ENCODE data around the gene DOCK1. TPM values are rescaled to one million over a fixed set of nuclear protein-coding genes. Genes with fewer than 3 reads are reported as not detected.
A peak's percentile ranks its signal among the peaks of the same experiment; 100 is the strongest.
"Not testable (repeated sequence)": the region's sequence is repeated elsewhere in the genome, so short reads cannot be mapped to it uniquely, and the experiment has no call there.

DOCK1 gene
- total RNA-seq, 2 donors from 2014 or later = 1.1 TPM

GRCh38 chr10:126893206-126893605 lies 12.0 kb upstream of the DOCK1 start:
- DNase-seq (ENCODE audit: low spot score in 2 of 2) (no peak), ATAC-seq (no peak)
- Mint-ChIP-seq H3K27ac (no peak overlapping the region), H3K36me3 (peaks cover 5 to 7% of the 10 kb centered on the region in 2 donors), H3K9me3 (peaks cover 15 to 23% of the 10 kb centered on the region in 2 donors)

GRCh38 chr10:126893841-126894240 lies 11.4 kb upstream of the DOCK1 start:
- H3K36me3 Mint-ChIP-seq = peaks cover 5 to 11% of the 10 kb centered on the region in 2 donors
- H3K9me3 Mint-ChIP-seq = peaks cover 20 to 29% of the 10 kb centered on the region in 2 donors
- ATAC-seq (no peak), DNase-seq (ENCODE audit: low spot score in 2 of 2) (no peak)
- no peak overlapping the region for H3K27ac Mint-ChIP-seq

- DNase-seq (ENCODE audit: low spot score in 2 of 2) = no peak
- H3K27ac Mint-ChIP-seq = no peak overlapping the region
- ATAC-seq = no peak
- peaks cover 27 to 37% of the 10 kb centered on the region in 2 donors for H3K9me3 Mint-ChIP-seq
- H3K36me3 Mint-ChIP-seq = peaks cover 12 to 20% of the 10 kb centered on the region in 2 donors
These were observed 9.9 kb upstream of the DOCK1 start for GRCh38 chr10:126895214-126895781.

GRCh38 chr10:126898460-126898859 lies 6.8 kb upstream of the DOCK1 start:
- no peak for DNase-seq (ENCODE audit: low spot score in 2 of 2)
- Mint-ChIP-seq H3K36me3 (peaks cover 12 to 21% of the 10 kb centered on the region in 2 donors), H3K9me3 (peaks cover 18 to 32% of the 10 kb centered on the region in 2 donors), H3K27ac (no peak overlapping the region)
- no peak for ATAC-seq

DNA sequence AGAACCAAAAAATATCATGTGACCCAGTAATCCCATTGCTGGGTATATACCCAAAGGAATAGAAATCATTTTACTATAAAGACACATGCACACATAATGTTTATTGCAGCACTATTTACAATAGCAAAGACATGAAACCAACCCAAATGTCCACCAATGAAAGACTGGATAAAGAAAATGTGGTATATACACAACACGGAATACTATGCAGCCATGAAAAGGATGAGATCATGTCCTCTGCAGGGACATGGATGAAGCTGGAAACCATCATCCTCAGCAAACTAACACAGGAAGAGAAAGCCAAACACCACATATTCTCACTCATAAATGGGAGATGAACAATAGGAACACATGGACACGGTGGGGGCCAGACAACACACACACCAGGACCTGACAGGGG lies 5.7 kb upstream of the DOCK1 start:
- H3K27ac Mint-ChIP-seq; ATAC-seq; DNase-seq (ENCODE audit: low spot score in 2 of 2): not testable (repeated sequence)
- Mint-ChIP-seq H3K36me3 (peaks cover 19 to 31% of the 10 kb centered on the region in 2 donors), H3K9me3 (peaks cover 18 to 32% of the 10 kb centered on the region in 2 donors)

DNA sequence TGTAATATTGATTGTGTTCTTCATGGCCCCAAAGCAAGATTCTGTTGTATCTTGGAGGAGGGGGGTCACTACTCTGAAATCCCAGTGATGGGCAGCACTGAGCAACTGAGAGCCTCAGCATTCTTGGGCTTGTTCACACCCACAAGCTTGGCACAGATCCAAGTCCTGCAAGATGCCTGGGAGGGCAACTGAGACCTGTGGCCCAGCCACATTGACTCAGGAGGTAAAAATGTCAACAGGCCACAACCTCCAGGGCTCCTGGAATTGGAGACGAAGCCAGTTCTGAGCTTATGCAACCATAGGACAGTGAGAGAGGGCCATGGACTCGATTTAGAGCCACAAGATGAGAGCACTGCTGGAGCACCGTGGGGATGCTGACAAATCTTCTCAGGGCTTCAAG lies 3.1 kb upstream of the DOCK1 start:
- peaks cover 26 to 36% of the 10 kb centered on the region in 2 donors for H3K36me3 Mint-ChIP-seq
- peaks cover 18 to 25% of the 10 kb centered on the region in 2 donors for H3K9me3 Mint-ChIP-seq
- H3K27ac Mint-ChIP-seq = no peak overlapping the region
- DNase-seq (ENCODE audit: low spot score in 2 of 2) (no peak), ATAC-seq (no peak)

GRCh38 chr10:126903656-126904360 lies 1.4 kb upstream of the DOCK1 start:
- Mint-ChIP-seq H3K27ac (no peak overlapping the region), H3K9me3 (peaks cover 6 to 15% of the 10 kb centered on the region in 2 donors), H3K36me3 (peaks cover 21 to 32% of the 10 kb centered on the region in 2 donors)
- DNase-seq (ENCODE audit: low spot score in 2 of 2) (no peak), ATAC-seq (no peak)

GRCh38 chr10:126904516-126904817 lies 761 bp upstream of the DOCK1 start:
- DNase-seq (ENCODE audit: low spot score in 2 of 2) (no peak), ATAC-seq (no peak)
- peaks cover 3 to 9% of the 10 kb centered on the region in 2 donors for H3K9me3 Mint-ChIP-seq
- peaks cover 17 to 25% of the 10 kb centered on the region in 2 donors for H3K36me3 Mint-ChIP-seq
- H3K27ac Mint-ChIP-seq = no peak overlapping the region

DNA sequence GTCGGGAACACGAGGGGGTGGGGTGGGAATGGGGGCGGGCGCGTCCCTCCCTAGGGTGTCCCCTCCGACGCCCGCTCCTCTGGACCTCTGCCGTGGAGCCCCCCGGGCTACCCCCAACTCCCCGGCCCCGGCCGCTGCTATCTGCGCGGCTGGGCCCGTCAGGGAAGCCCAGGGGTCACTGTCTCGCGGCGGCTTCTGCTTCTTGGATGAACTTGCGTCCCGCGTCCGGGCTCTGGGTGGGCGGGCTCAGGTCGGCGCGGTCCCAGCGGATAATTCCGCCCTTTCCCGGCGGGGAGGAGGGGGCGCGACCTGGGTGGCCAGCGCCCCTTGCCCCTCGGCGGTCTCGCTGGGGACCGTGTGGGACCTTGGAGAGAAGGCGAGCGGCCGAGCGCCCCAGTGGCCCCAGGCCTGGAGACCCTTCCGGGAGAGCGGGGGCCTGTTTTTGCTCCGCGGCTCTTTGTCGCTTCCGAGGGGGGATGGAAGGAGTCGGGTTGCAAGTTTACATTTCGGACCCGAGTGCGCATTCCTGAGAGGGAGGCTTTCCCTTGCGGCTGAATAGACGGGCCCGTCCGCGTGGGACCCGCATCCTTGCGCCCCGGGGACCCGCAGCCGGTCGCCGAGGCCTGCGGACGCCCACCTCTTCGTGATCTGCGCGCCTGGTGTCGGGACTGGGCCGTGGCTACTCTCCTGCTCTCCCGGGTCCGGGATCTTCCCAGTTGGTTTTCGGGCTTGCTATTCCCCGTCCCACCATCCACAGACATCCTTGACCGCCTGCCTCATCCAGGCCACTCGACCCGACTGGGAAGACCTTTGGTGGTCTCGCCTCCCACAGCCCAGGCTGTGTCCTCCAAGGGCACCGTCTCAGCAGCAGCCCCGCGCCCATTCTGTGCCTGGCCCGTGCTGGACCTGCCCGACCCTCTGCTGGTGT lies 812 bp downstream of the DOCK1 start:
- Mint-ChIP-seq H3K27ac (no peak overlapping the region), H3K36me3 (peaks cover 14 to 23% of the 10 kb centered on the region in 2 donors), H3K9me3 (no peaks in the 10 kb centered on the region)
- ATAC-seq (peak in 1 of 2 donors; percentile 18), DNase-seq (ENCODE audit: low spot score in 2 of 2) (no peak)

- DNase-seq (ENCODE audit: low spot score in 2 of 2) = no peak
- Mint-ChIP-seq H3K36me3 (peaks cover 14 to 23% of the 10 kb centered on the region in 2 donors), H3K9me3 (no peaks in the 10 kb centered on the region), H3K27ac (no peak overlapping the region)
- no peak for ATAC-seq
These were observed 1.6 kb downstream of the DOCK1 start for GRCh38 chr10:126906704-126907422.

- H3K36me3 Mint-ChIP-seq = peaks cover 14 to 23% of the 10 kb centered on the region in 2 donors
- no peak for ATAC-seq
- no peak for DNase-seq (ENCODE audit: low spot score in 2 of 2)
- H3K9me3 Mint-ChIP-seq = no peaks in the 10 kb centered on the region
- H3K27ac Mint-ChIP-seq = no peak overlapping the region
These were observed 2.3 kb downstream of the DOCK1 start for GRCh38 chr10:126907423-126907970.

DNA sequence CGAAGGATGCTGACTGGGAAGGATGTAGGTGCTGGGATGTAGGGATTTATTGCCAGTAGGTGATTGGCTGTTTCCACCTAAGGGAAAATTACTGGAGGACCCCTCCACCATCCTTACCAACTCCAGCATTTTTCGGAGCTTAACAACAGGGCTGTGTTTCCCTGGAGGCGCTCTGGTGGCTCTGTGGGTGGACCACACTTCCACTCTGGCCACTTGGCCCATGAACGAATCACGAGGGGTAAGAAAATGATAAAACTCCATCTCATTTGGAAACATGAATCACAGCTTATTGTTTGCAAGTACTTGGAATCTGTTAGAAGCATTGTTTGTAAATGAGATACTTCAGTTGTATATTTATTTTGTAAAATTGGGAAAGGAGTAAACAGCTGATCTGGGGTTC lies 3.0 kb downstream of the DOCK1 start:
- no peak for ATAC-seq
- no peak overlapping the region for H3K27ac Mint-ChIP-seq
- DNase-seq (ENCODE audit: low spot score in 2 of 2) = no peak
- no peaks in the 10 kb centered on the region for H3K9me3 Mint-ChIP-seq
- peaks cover 14 to 23% of the 10 kb centered on the region in 2 donors for H3K36me3 Mint-ChIP-seq

GRCh38 chr10:126908729-126909128 lies 3.5 kb downstream of the DOCK1 start:
- peaks cover 14 to 19% of the 10 kb centered on the region in 2 donors for H3K36me3 Mint-ChIP-seq
- no peaks in the 10 kb centered on the region for H3K9me3 Mint-ChIP-seq
- DNase-seq (ENCODE audit: low spot score in 2 of 2) (no peak), ATAC-seq (no peak)
- no peak overlapping the region for H3K27ac Mint-ChIP-seq

DNA sequence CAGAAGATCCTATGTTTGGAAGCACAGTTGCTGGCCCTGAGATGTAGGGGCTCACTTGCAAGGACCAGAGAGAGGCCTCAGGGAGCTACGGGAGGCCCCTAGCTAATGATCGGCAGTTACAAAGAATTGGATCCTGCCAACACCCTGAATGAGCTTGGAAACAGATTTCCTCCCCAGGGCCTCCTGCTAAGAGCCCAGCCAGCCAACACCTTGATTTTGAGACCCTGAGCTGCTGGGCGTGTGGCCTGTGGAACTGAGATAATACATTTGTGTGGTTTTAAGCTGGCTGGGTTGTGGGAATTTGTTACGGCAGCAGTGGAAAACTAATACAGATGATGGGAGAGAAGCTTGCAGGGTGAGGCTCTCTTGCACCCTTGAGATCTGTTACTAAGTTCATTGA lies 3.9 kb downstream of the DOCK1 start:
- no peak for ATAC-seq
- Mint-ChIP-seq H3K9me3 (no peaks in the 10 kb centered on the region), H3K27ac (no peak overlapping the region), H3K36me3 (peaks cover 11 to 16% of the 10 kb centered on the region in 2 donors)
- DNase-seq (ENCODE audit: low spot score in 2 of 2) = no peak

- Mint-ChIP-seq H3K27ac (no peak overlapping the region), H3K36me3 (peaks cover 7 to 9% of the 10 kb centered on the region in 2 donors), H3K9me3 (peaks cover 0 to 4% of the 10 kb centered on the region in 2 donors)
- DNase-seq (ENCODE audit: low spot score in 2 of 2) = no peak
- no peak for ATAC-seq
These were observed 5.0 kb downstream of the DOCK1 start for GRCh38 chr10:126910196-126910595.

- DNase-seq (ENCODE audit: low spot score in 2 of 2) (no peak), ATAC-seq (no peak)
- peaks cover 7 to 9% of the 10 kb centered on the region in 2 donors for H3K36me3 Mint-ChIP-seq
- no peak overlapping the region for H3K27ac Mint-ChIP-seq
- peaks cover 2 to 4% of the 10 kb centered on the region in 2 donors for H3K9me3 Mint-ChIP-seq
These were observed 5.6 kb downstream of the DOCK1 start for GRCh38 chr10:126910798-126911197.

Measured in activated naive CD4-positive, alpha-beta T cell treated with anti-CD3 and anti-CD28 coated beads, Interleukin-2, amount 50 U/mL, for 72 hours (primary cell).